Effector memory CD8-positive, alpha-beta T cell (primary cell): ENCODE results near the gene HFE.

ENCODE experiments used
- ATAC-seq: fragments of 150-1000 bp; cut with Tn5 transposase; replicated peaks from 2 replicates; pipeline ENCODE4 v1.10.0; 2021; ENCODE audit warnings: mild to moderate bottlenecking, moderate library complexity
- DNase-seq, 3 experiments: peaks; one replicate each; pipeline ENCODE4 v3.0.0; 2021
- H3K27ac Mint-ChIP-seq, 2 donors: one replicate each; pipeline ENCODE4 v1.8.0; 2022; ENCODE audit warnings: mild to moderate bottlenecking in 2 of 2, mixed read lengths in 2 of 2, moderate library complexity in 2 of 2
- H3K27me3 Mint-ChIP-seq, 2 donors: one replicate each; pipeline ENCODE4 v1.8.0; 2022; ENCODE audit warnings: mixed read lengths in 2 of 2
- H3K36me3 Mint-ChIP-seq: one replicate; pipeline ENCODE4 v1.8.0; 2022; ENCODE audit warnings: mild to moderate bottlenecking, moderate library complexity, mixed read lengths; ENCODE audit not compliant: insufficient read depth
- H3K4me1 Mint-ChIP-seq, 2 donors: one replicate each; pipeline ENCODE4 v1.8.0; 2022; ENCODE audit warnings: low read depth in 2 of 2, mixed read lengths in 2 of 2
- H3K4me3 Mint-ChIP-seq, 2 donors: one replicate each; pipeline ENCODE4 v1.8.0; 2022; ENCODE audit warnings: mild to moderate bottlenecking in 2 of 2, mixed read lengths in 2 of 2, moderate library complexity in 2 of 2
- H3K9me3 Mint-ChIP-seq, 2 donors: one replicate each; pipeline ENCODE4 v1.8.0; 2022; ENCODE audit warnings: mixed read lengths in 2 of 2

HFE gene

GRCh38 chr6:26140254-26140966 is 53.2 kb downstream of the HFE start:
- Mint-ChIP-seq H3K4me1 (peaks cover 5 to 12% of the 10 kb centered on the region in 2 donors), H3K36me3 (no peaks in the 10 kb centered on the region), H3K4me3 (no peak overlapping the region), H3K27ac (no peak overlapping the region), H3K9me3 (no peaks in the 10 kb centered on the region), H3K27me3 (no peaks in the 10 kb centered on the region)
- ATAC-seq (no peak), DNase-seq (no peak)

- Mint-ChIP-seq H3K27ac (no peak overlapping the region), H3K9me3 (no peaks in the 10 kb centered on the region), H3K4me1 (peaks cover 5 to 12% of the 10 kb centered on the region in 2 donors), H3K4me3 (no peak overlapping the region), H3K36me3 (no peaks in the 10 kb centered on the region), H3K27me3 (no peaks in the 10 kb centered on the region)
- ATAC-seq (no peak), DNase-seq (no peak)
Measured at GRCh38 chr6:26140967-26141294, 53.7 kb downstream of the HFE start.

DNA sequence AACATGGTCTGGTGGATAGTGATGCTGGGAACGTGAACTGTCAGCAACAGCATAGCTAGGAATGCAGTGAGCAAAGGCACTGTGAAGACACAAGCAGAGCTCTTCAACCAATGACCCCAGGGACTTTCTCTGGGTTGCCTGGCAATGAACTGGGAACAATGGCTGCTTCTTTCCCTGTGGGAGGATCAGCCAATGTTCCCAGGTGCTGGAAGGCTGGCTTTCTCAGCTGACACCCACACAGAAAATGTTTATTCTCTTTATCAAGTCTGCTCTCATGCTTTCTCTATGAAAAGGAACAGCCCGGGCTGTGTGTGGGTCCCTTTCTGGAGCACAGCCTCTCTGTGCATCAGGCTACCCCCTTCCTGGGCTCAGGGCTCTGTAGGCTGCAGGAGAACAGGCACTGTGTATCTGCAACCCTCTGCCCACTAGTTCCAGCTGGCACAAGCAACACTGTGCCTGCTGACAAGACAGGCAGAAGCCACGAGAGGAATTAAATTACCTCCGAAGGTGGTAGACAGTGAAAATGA is 54.2 kb downstream of the HFE start:
- H3K27me3 Mint-ChIP-seq, result no peaks in the 10 kb centered on the region
- H3K4me3 Mint-ChIP-seq, result no peak overlapping the region
- H3K36me3 Mint-ChIP-seq, result no peaks in the 10 kb centered on the region
- H3K27ac Mint-ChIP-seq, result no peak overlapping the region
- no peak for ATAC-seq
- no peaks in the 10 kb centered on the region for H3K9me3 Mint-ChIP-seq
- H3K4me1 Mint-ChIP-seq, result peaks cover 2 to 7% of the 10 kb centered on the region in 2 donors
- DNase-seq, result no peak

DNA sequence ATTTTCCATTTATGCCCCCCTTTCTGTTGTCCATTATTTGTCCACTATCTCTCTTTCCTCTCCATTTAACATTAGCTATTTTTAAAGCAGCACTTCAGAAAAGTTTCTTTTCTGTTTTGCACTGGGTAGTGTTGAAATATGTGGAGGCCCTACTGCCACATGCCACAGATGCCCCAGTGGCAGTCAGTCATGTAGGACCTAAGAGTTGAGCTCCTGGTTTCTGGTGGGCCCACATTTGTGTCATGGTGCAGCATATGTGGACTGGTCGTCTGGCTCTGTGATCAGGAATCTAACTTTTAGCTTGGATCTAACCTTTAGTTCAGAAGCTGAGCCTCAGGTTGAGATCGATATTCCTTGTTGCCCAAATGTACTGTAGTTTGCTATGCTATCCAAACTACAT is 54.8 kb downstream of the HFE start:
- ATAC-seq, result no peak
- no peak overlapping the region for H3K27ac Mint-ChIP-seq
- H3K36me3 Mint-ChIP-seq, result no peaks in the 10 kb centered on the region
- no peaks in the 10 kb centered on the region for H3K27me3 Mint-ChIP-seq
- no peak for DNase-seq
- H3K9me3 Mint-ChIP-seq, result no peaks in the 10 kb centered on the region
- H3K4me1 Mint-ChIP-seq, result peaks cover 0 to 1% of the 10 kb centered on the region in 2 donors
- H3K4me3 Mint-ChIP-seq, result no peak overlapping the region
